C4-2B (cell line): ENCODE measurements around the gene GATAD2A.

Source experiments
- CTCF ChIP-seq: fragments of 450-650 bp; conservative IDR thresholded peaks from 2 replicates; pipeline ENCODE4 v1.5.1; 2017; ENCODE audit warnings: mild to moderate bottlenecking
- ZFX ChIP-seq: fragments of 450-650 bp; IDR thresholded peaks from 2 replicates; pipeline ENCODE4 v1.6.1; 2017

DNA sequence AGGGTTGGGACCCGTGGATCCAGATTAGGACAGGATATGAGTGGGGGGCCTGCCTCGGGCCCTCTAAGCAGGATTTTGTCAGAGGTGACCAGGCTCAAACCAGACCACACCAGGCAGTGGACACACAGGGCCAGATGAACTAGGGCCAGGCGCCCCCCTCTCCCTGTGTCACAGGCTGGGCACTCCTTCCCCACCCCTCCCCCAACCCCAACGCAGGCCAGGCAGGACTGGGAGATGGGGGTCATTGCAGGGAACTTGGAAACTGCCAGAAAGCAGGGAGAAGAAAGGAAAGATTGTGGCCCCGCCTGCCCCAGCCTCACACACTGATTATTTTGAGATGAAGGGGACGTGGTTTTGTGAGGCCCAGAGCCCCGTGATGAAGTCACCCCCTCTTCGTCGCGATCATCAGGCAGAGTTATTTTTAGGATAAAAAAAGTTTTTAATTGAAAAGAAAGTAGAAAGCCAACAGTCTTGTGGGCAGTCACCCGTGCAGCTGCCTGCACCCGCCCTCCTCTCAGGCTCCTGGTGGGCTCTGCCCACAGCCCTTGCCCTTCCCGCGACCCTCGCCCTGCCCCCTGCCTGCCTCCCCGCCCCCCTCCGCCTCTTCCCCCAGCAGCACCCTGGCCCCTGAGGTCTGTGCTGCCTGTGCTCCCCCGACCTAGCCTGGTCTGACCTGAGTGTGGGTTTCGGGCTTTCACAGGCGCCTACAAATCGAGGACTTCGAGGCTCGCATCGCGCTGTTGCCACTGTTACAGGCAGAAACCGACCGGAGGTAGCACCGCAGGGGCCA lies 121.3 kb downstream of the GATAD2A start:
- TF ChIP-seq CTCF (no peak), ZFX (no peak)
